ENCODE measurements around the gene DCAF15.

The DCAF15 gene

GRCh38 chr19:13975870-13976269, 23.6 kb downstream of the DCAF15 start:
- TF ChIP-seq, protein P1, sequence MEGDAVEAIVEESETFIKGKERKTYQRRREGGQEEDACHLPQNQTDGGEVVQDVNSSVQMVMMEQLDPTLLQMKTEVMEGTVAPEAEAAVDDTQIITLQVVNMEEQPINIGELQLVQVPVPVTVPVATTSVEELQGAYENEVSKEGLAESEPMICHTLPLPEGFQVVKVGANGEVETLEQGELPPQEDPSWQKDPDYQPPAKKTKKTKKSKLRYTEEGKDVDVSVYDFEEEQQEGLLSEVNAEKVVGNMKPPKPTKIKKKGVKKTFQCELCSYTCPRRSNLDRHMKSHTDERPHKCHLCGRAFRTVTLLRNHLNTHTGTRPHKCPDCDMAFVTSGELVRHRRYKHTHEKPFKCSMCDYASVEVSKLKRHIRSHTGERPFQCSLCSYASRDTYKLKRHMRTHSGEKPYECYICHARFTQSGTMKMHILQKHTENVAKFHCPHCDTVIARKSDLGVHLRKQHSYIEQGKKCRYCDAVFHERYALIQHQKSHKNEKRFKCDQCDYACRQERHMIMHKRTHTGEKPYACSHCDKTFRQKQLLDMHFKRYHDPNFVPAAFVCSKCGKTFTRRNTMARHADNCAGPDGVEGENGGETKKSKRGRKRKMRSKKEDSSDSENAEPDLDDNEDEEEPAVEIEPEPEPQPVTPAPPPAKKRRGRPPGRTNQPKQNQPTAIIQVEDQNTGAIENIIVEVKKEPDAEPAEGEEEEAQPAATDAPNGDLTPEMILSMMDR (IDR thresholded peaks at IDR 0.05; ENCODE audit: borderline replicate concordance, control extremely low read depth, extremely low read depth, insufficient read depth, missing control alignments), result no peak
- no peak for DNase-seq (ENCODE audit: low spot score)
- in situ Hi-C loops (cut with MboI; ENCODE audit: low sequenced_read_pairs, unreplicated experiment), result no loop called here

- in situ Hi-C loops (cut with MboI; ENCODE audit: low sequenced_read_pairs, unreplicated experiment), result no loop called here
- TF ChIP-seq, protein P1 (IDR thresholded peaks at IDR 0.05; ENCODE audit: borderline replicate concordance, control extremely low read depth, extremely low read depth, insufficient read depth, missing control alignments), result no peak
- no peak for DNase-seq (ENCODE audit: low spot score)
These were observed 24.1 kb downstream of the DCAF15 start for GRCh38 chr19:13976446-13976845.

DNA sequence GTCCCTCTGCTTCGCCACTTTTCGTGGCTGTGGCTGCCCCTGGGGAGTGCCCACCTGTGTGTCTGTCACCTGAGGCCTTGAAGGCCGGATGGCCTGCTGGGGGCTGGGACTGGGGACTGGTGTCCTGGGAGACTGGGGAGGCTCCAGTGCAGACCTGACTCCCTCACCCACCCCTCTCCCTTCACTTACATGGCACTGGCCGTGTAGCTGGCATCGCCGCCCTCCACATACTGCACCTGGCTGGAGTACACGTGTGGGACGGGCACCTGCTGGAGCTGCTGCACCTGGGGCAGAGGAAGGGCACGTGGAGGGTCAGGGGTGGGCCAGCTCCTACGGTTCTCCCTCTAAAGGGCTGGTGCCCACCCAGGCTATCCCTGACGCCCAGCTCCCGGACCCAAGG, 25.5 kb downstream of the DCAF15 start:
- TF ChIP-seq, protein P1 (IDR thresholded peaks at IDR 0.05; ENCODE audit: borderline replicate concordance, control extremely low read depth, extremely low read depth, insufficient read depth, missing control alignments), result no peak
- no peak for DNase-seq (ENCODE audit: low spot score)
- in situ Hi-C loops (cut with MboI; ENCODE audit: low sequenced_read_pairs, unreplicated experiment), result no loop called here

DNA sequence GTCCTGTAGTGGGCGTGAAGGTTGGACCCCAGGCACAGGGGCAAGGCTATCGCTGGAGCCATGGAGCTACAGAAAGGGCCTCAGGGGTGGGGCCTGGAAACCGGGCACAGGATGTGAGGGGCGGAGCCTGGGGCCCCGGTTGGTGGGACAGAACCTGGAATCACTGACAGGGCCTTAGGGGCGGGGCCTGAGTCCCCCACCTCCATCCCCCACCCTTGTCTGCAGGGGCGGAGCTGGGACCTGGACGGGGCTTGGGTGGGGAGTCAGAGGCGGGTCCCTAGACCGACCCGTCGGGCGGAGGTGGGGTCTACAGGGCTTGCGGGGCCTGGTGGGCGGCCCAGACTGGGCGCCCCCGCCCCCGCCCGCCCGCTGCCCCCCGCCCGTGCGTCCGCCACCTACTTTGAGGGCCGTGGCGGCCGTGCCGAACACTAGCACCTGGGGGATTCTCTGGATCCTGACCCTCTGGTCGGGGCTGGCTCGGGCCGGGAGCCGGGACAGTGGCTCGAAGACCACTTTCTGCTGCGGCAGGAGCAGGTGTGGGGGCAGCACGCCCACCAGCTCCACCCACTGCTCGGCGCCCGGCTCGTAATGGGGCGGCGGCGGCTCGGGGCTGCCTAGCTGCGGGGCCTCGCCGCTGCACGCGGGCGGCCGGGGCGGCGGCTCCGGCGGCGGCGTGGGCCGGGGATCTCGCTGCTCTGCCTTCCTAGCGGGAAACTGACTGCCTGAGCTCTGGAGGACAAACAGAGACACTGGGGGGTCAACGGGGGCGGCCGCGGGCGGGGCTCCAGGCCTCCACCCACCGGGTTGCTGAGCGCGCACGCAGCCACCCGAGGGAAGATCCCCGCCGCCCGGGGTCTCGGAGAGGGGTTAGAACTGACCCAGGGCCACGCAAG, 26.3 kb downstream of the DCAF15 start:
- in situ Hi-C loops (cut with MboI; ENCODE audit: low sequenced_read_pairs, unreplicated experiment), result no loop called here
- no peak for DNase-seq (ENCODE audit: low spot score)
- TF ChIP-seq, protein P1 (IDR thresholded peaks at IDR 0.05; ENCODE audit: borderline replicate concordance, control extremely low read depth, extremely low read depth, insufficient read depth, missing control alignments), result no peak

DNA sequence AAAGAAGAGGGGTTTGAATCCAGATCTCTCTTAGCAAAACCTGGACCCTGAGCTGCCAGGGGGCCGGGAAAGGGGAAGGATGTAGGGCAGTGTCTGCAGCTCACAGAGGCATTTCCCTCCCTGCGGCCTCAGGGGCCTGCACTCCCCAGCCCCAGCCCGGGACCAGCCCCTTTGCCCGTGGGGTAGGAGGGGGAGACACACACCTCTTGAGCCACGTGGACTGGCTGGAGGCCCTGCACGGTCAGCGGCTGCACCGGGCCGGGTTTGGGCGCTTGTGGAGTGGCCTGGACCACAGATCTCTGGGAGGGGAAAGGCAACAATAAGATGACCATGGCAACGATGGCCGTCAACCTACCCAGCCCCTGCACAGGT, 26.9 kb downstream of the DCAF15 start:
- TF ChIP-seq, protein P1 (IDR thresholded peaks at IDR 0.05; ENCODE audit: borderline replicate concordance, control extremely low read depth, extremely low read depth, insufficient read depth, missing control alignments), result no peak
- in situ Hi-C loops (cut with MboI; ENCODE audit: low sequenced_read_pairs, unreplicated experiment), result no loop called here
- no peak for DNase-seq (ENCODE audit: low spot score)

- in situ Hi-C loops (cut with MboI; ENCODE audit: low sequenced_read_pairs, unreplicated experiment), result no loop called here
- no peak for DNase-seq (ENCODE audit: low spot score)
These were observed 27.4 kb downstream of the DCAF15 start for GRCh38 chr19:13979686-13980085.

More at GRCh38 chr19:13979686-13980085, 27.4 kb downstream of the DCAF15 start:
- TF ChIP-seq, protein P1 (IDR thresholded peaks at IDR 0.05; ENCODE audit: borderline replicate concordance, control extremely low read depth, extremely low read depth, insufficient read depth, missing control alignments), result no peak
